IMR-90 (cell line): Measurements from ENCODE around the gene DSE. TPM values are rescaled to one million over a fixed set of nuclear protein-coding genes. Genes with fewer than 3 reads are reported as not detected.

Experiments used
- ATAC-seq: fragments of 200-7000 bp; cut with Tn5 transposase; 2 replicates; pipeline ENCODE4 v1.9.1; 2020; ENCODE audit warnings: low read depth, mild to moderate bottlenecking, moderate library complexity
- BruUV-seq: library from RNA; stranded (reverse); fragments of 400-500 nt; replicated peaks from 2 replicates; lab custom pipeline; 2021; lab: Mats Ljungman, UMichigan
- CTCF ChIA-PET: fragments of 300-600 bp; formaldehyde crosslinking; extraction: SDS; loops from one replicate; lab custom pipeline; 2021; ENCODE audit warnings: antibody characterized with exemption; lab: Yijun Ruan, JAX
- POLR2A ChIA-PET: fragments of 300-600 bp; sonication (Branson Sonifier 250); formaldehyde crosslinking; loops from one replicate; lab custom pipeline; 2022; ENCODE audit warnings: antibody characterized with exemption; ENCODE audit not compliant: unreplicated experiment; lab: Charles Lee
- DNase-seq: peaks from one replicate; pipeline ENCODE4 v3.0.0; 2013
- H2AFZ ChIP-seq: replicated peaks from 2 replicates; pipeline ENCODE3; 2013; ENCODE audit warnings: low read length, mild to moderate bottlenecking; ENCODE audit not compliant: poor library complexity
- H2AK5ac ChIP-seq: 2 replicates; pipeline ENCODE4 v1.6.1; 2013; ENCODE audit warnings: low read depth, low read length, inconsistent platforms
- H2AK9ac ChIP-seq: replicated peaks from 2 replicates; pipeline ENCODE3; 2013; ENCODE audit warnings: mild to moderate bottlenecking, low read depth, low read length, moderate library complexity; ENCODE audit not compliant: poor library complexity
- H2BK120ac ChIP-seq: 2 replicates; pipeline ENCODE4 v1.6.1; 2013; ENCODE audit warnings: low read depth, low read length, inconsistent platforms
- H2BK15ac ChIP-seq: 3 replicates; pipeline ENCODE4 v1.6.1; 2013; ENCODE audit warnings: low read depth, low read length, inconsistent platforms
- H2BK20ac ChIP-seq: 2 replicates; pipeline ENCODE4 v1.6.1; 2013; ENCODE audit warnings: low read depth, mild to moderate bottlenecking, inconsistent platforms, low read length, moderate library complexity
- H2BK5ac ChIP-seq: 2 replicates; pipeline ENCODE4 v1.6.1; 2013; ENCODE audit warnings: mild to moderate bottlenecking, low read depth, low read length, inconsistent platforms; ENCODE audit not compliant: poor library complexity, severe bottlenecking
- H3K14ac ChIP-seq: replicated peaks from 2 replicates; pipeline ENCODE4 v1.6.1; 2013; ENCODE audit warnings: low read depth, low read length, inconsistent platforms
- H3K18ac ChIP-seq: 2 replicates; pipeline ENCODE4 v1.6.1; 2013; ENCODE audit warnings: low read depth, low read length, control low read depth
- H3K23ac ChIP-seq: 2 replicates; pipeline ENCODE4 v1.6.1; 2013; ENCODE audit warnings: low read depth, low read length, inconsistent platforms
- H3K27ac ChIP-seq: 2 replicates; pipeline ENCODE4 v1.5.1; 2013; ENCODE audit warnings: mild to moderate bottlenecking, control low read depth, low read length; ENCODE audit not compliant: insufficient read depth
- H3K27me3 ChIP-seq: 2 replicates; pipeline ENCODE4 v1.6.1; 2013; ENCODE audit warnings: low read length; ENCODE audit not compliant: control insufficient read depth, insufficient read depth
- H3K36me3 ChIP-seq: 2 replicates; pipeline ENCODE4 v1.6.1; 2013; ENCODE audit warnings: low read length, mixed read lengths; ENCODE audit not compliant: control insufficient read depth, insufficient read depth
- H3K4ac ChIP-seq: 2 replicates; pipeline ENCODE4 v1.6.1; 2013; ENCODE audit warnings: low read depth, low read length, inconsistent platforms
- H3K4me1 ChIP-seq: 2 replicates; pipeline ENCODE4 v1.6.1; 2013; ENCODE audit warnings: low read length, mixed read lengths; ENCODE audit not compliant: control insufficient read depth, insufficient read depth
- H3K4me2 ChIP-seq: 2 replicates; pipeline ENCODE4 v1.6.1; 2013; ENCODE audit warnings: low read depth, mild to moderate bottlenecking, control low read depth, low read length, moderate library complexity
- H3K4me3 ChIP-seq: 2 replicates; pipeline ENCODE4 v1.5.1; 2013; ENCODE audit warnings: low read depth, mild to moderate bottlenecking, control low read depth, low read length, moderate library complexity; ENCODE audit not compliant: insufficient read depth
- H3K56ac ChIP-seq: 2 replicates; pipeline ENCODE4 v1.6.1; 2013; ENCODE audit warnings: low read length, inconsistent platforms; ENCODE audit not compliant: insufficient read depth; ENCODE audit errors: extremely low read depth
- H3K79me1 ChIP-seq, 2 experiments: 2 replicates each; pipeline ENCODE4 v1.6.1; 2013; ENCODE audit warnings: low read length in 2 of 2, inconsistent platforms in 1 of 2, low read depth in 1 of 2
- H3K9ac ChIP-seq: 2 replicates; pipeline ENCODE4 v1.6.1; 2013; ENCODE audit warnings: low read depth, low read length, control low read depth
- H3K9me1 ChIP-seq: 2 replicates; pipeline ENCODE4 v1.6.1; 2013; ENCODE audit warnings: low read length, inconsistent platforms; ENCODE audit not compliant: insufficient read depth
- H3K9me3 ChIP-seq: 2 replicates; pipeline ENCODE4 v1.6.1; 2013; ENCODE audit warnings: low read length; ENCODE audit not compliant: control insufficient read depth, insufficient read depth
- H4K20me1 ChIP-seq: 2 replicates; pipeline ENCODE4 v1.6.1; 2013; ENCODE audit warnings: low read length, inconsistent platforms; ENCODE audit not compliant: insufficient read depth
- H4K5ac ChIP-seq: 2 replicates; pipeline ENCODE4 v1.6.1; 2013; ENCODE audit warnings: mild to moderate bottlenecking, low read depth, low read length, control low read depth
- H4K8ac ChIP-seq, 2 experiments: 2 replicates each; pipeline ENCODE4 v1.6.1; 2013; ENCODE audit warnings: low read depth in 2 of 2, low read length in 2 of 2, control low read depth in 1 of 2, inconsistent platforms in 1 of 2
- H4K91ac ChIP-seq: 2 replicates; pipeline ENCODE4 v1.6.1; 2013; ENCODE audit warnings: low read depth, low read length, inconsistent platforms; ENCODE audit not compliant: insufficient read depth
- CEBPB ChIP-seq: IDR thresholded peaks from 2 replicates; pipeline ENCODE4 v1.6.1; 2012; ENCODE audit warnings: low read depth, low read length, improper control_type of control experiment
- FOS ChIP-seq: fragments of 150-350 bp; IDR thresholded peaks from 2 replicates; pipeline ENCODE4 v1.6.1; 2016; ENCODE audit warnings: low read depth, low read length
- MAFK ChIP-seq: IDR thresholded peaks from 2 replicates; pipeline ENCODE4 v1.6.1; 2012; ENCODE audit warnings: low read depth, low read length, improper control_type of control experiment
- MXI1 ChIP-seq: IDR thresholded peaks from 2 replicates; pipeline ENCODE4 v1.6.1; 2012; ENCODE audit warnings: low read depth, mild to moderate bottlenecking, low read length, moderate library complexity, borderline replicate concordance
- WGBS, 2 experiments: methylation state at CpG; one replicate each; pipeline versions ENCODE4 v1.1.5 to v1.1.7; 2013; ENCODE audit warnings: missing lambda C conversion rate in 2 of 2; ENCODE audit not compliant: insufficient read length in 1 of 2; ENCODE audit errors: extremely low coverage in 2 of 2; 5-methylcytosine and 5-hydroxymethylcytosine counted together
- dilution Hi-C: fragments of 300-500 bp; cut with HindIII; formaldehyde crosslinking; loops from one replicate; pipeline ENCODE4 v1.14.3; 2018; ENCODE audit warnings: low sequenced_read_pairs; ENCODE audit not compliant: unreplicated experiment
- in situ Hi-C: fragments of 300-500 bp; cut with MboI; formaldehyde crosslinking; loops from 3 replicates; pipeline ENCODE4 v1.14.3; 2019; ENCODE audit warnings: low sequenced_read_pairs, inconsistent platforms, mixed read lengths
- intact Hi-C: fragments of 100-400 bp; cut with micrococcal nuclease; formaldehyde crosslinking; loops from 2 replicates; pipeline ENCODE4 v1.10.0; 2022
- polyA plus RNA-seq, 3 experiments: library from polyadenylated mRNA; depleted of rRNA; stranded (reverse); fragments of >200 nt; gene quantifications; 2 replicates each; pipeline ENCODE4 v1.2.3, GENCODE V29; 2012; ENCODE audit warnings: low replicate concordance in 1 of 3
- total RNA-seq: library from RNA; depleted of rRNA; stranded (reverse); fragments of >200 nt; gene quantifications from 2 replicates; pipeline ENCODE4 v1.2.3, GENCODE V29; 2012

DSE gene
- total and polyA plus RNA-seq, 2 of the 4 experiments (the other 2 are of a cell fraction) = 48.0 to 154 TPM

- H2AFZ ChIP-seq = peak overlapping the region; percentile 49
- H2BK15ac ChIP-seq = peak overlapping the region; percentile 59; the same call in 1 of the 3 replicates
- BruUV-seq = no TSS peak
- H3K9ac ChIP-seq = no peak overlapping the region
- H3K79me1 ChIP-seq = peaks cover 36 to 64% of the 10 kb centered on the region in 2 experiments
- H4K91ac ChIP-seq = peak overlapping the region; percentile 77; the same call in 1 of the 2 replicates
- H3K23ac ChIP-seq = peak overlapping the region; percentile 76
- H3K9me3 ChIP-seq = no peaks in the 10 kb centered on the region
- H2BK20ac ChIP-seq = peak overlapping the region; percentile 89
- peak overlapping the region; percentile 50 for H2BK120ac ChIP-seq
- no CpG with 5 or more reads among the region's 8 CpGs for WGBS, 2 experiments
- H3K27ac ChIP-seq = peak overlapping the region; percentile 43; the same call in 1 of the 2 replicates
- H3K18ac ChIP-seq = peak overlapping the region; percentile 31; the same call in 1 of the 2 replicates
- intact Hi-C loops = loop anchor here (2.0 kb wide), 1 partner anchor 35 kb away; the partner anchor contains the start of gene DSE
- H3K4me2 ChIP-seq = peak overlapping the region; percentile 11
- in situ Hi-C loops = no loop called here
- dilution Hi-C loops = no loop called here
- 0 out of 2 replicates have a peak overlapping the region, but pooled peaks have one; percentile 4 for H3K56ac ChIP-seq
- ChIA-PET POLR2A (no interaction called here), CTCF (interaction anchor here (0.6 kb wide), 1 partner anchor 15 kb away, joined by 3 read pairs; no protein-coding TSS in a partner anchor)
- H2BK5ac ChIP-seq = peak overlapping the region; percentile 97
- H3K4ac ChIP-seq = peak overlapping the region; percentile 79
- peak; percentile 58; the same call in 1 of the 2 replicates for ATAC-seq
- peak overlapping the region in 1 of 2 experiments; percentile 76; a peak in 2 of 4 replicates for H4K8ac ChIP-seq
- peaks cover 4% of the 10 kb centered on the region for H3K36me3 ChIP-seq
- peaks cover 15% of the 10 kb centered on the region for H3K9me1 ChIP-seq
- peak; percentile 86 for DNase-seq
- no peak overlapping the region for H2AK9ac ChIP-seq
- no peak overlapping the region for H3K4me3 ChIP-seq
- peak overlapping the region; percentile 73 for H3K14ac ChIP-seq
- H4K20me1 ChIP-seq = peaks cover 3% of the 10 kb centered on the region; the same call in 1 of the 2 replicates
- TF ChIP-seq FOS (peak; percentile 74), MXI1 (0 out of 2 replicates have a peak, but pooled peaks have one; percentile 8), MAFK (no peak), CEBPB (peak; percentile 37; the same call in 1 of the 2 replicates)
- peak overlapping the region; percentile 77 for H2AK5ac ChIP-seq
- no peak overlapping the region; the same call in 1 of the 2 replicates for H4K5ac ChIP-seq
- no peaks in the 10 kb centered on the region for H3K27me3 ChIP-seq
- H3K4me1 ChIP-seq = peaks cover 13% of the 10 kb centered on the region
Measured at GRCh38 chr6:116405652-116406356, 35.1 kb downstream of the DSE start.
